OCI-LY3 (cell line): ENCODE results near the gene PSAPL1.

ENCODE experiments used
- EZH2phosphoT487 ChIP-seq: fragments of 200-600 bp; shearing (Covaris generic); IDR thresholded peaks from 2 replicates; pipeline ENCODE4 v1.6.1; 2018; ENCODE audit warnings: antibody characterized with exemption, mixed run types, low read depth
- TF ChIP-seq, protein P1 (sequence below): fragments of 200-600, 300-600 bp; sonication (generic); IDR thresholded peaks from 2 replicates; pipeline ENCODE4 v1.5.1; 2014; ENCODE audit warnings: antibody characterized with exemption, low read length, low read depth

DNA sequence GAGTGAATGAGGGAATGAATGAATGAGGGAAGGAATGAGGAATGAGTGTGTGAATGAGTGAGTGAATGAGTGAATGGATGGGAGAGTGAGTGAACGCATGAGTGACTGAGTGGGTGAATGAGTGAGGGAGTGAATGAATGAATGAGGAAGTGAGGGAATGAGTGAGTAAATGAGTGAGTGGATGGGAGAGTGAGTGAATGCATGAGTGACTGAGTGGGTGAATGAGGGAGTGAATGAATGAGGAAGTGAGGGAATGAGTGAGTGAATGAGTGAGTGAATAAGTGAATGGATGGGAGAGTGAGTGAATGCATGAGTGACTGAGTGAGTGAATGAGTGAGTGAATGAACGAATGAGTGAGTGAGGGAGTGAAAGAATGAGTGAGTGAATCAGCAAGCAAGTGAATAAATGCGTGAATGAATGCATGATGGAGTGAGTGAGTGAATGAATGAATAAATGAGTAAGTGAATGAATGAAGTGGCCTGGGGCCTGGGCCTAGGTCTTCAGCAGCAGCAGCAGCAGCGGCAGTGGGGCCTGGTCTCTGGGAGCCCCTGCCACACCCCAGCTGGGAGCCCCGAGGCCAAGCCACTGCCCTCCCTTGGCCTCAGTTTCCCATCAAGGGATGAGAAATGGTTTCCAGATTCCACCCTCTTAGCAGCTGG lies 16.2 kb upstream of the PSAPL1 start:
- TF ChIP-seq, protein P1, sequence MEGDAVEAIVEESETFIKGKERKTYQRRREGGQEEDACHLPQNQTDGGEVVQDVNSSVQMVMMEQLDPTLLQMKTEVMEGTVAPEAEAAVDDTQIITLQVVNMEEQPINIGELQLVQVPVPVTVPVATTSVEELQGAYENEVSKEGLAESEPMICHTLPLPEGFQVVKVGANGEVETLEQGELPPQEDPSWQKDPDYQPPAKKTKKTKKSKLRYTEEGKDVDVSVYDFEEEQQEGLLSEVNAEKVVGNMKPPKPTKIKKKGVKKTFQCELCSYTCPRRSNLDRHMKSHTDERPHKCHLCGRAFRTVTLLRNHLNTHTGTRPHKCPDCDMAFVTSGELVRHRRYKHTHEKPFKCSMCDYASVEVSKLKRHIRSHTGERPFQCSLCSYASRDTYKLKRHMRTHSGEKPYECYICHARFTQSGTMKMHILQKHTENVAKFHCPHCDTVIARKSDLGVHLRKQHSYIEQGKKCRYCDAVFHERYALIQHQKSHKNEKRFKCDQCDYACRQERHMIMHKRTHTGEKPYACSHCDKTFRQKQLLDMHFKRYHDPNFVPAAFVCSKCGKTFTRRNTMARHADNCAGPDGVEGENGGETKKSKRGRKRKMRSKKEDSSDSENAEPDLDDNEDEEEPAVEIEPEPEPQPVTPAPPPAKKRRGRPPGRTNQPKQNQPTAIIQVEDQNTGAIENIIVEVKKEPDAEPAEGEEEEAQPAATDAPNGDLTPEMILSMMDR: no peak
- no peak for TF ChIP-seq EZH2phosphoT487
